GM23248 (cell line): ENCODE measurements around the gene RITA1.

Experiments used
- EZH2 ChIP-seq: fragments of 200-600 bp; sonication (generic); IDR thresholded peaks from 2 replicates; pipeline ENCODE4 v1.6.1; 2018; ENCODE audit warnings: antibody characterized with exemption, mild to moderate bottlenecking; ENCODE audit not compliant: insufficient read depth, poor library complexity, severe bottlenecking
- EZH2phosphoT487 ChIP-seq: fragments of 200-600 bp; sonication (generic); IDR thresholded peaks from 2 replicates; pipeline ENCODE4 v1.6.1; 2018; ENCODE audit warnings: antibody characterized with exemption, moderate library complexity, mild to moderate bottlenecking, low read depth; ENCODE audit not compliant: insufficient read depth

DNA sequence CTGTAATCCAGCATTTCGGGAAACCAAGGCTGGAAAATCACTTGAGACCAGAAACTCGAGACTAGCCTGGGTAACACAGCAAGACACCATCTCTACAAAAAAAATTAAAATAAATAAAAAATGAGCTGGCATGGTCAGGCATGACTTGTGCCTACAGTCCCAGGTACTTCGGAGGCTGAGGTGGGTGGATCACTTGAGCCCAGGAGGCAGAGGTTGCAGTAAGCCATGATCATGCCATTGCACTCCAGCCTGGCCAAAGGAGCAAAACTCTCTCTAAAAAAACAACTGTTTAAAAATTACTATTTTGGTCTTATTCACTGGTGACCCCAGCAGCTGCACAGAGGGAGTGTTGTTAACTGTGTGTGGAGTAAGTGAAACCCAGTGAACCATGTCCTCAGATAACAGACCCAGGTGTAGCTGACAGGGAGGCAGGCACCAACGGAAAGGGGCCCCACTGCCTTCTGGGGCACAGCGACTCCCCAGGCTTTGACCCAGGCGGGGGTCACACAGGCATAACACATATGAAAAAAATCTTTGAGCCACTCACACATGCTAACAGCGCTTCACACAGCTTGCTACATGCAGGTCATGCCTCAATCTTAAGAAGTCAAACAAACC, 12.3 kb upstream of the RITA1 start:
- TF ChIP-seq EZH2: no peak
- no peak for TF ChIP-seq EZH2phosphoT487
